Prostate gland (tissue), 2 donors: ENCODE results near the gene ZNF593OS. TPM values are rescaled to one million over a fixed set of nuclear protein-coding genes. Genes with fewer than 3 reads are reported as not detected.

Experiments
- DNase-seq: peaks from one replicate; pipeline ENCODE4 v3.0.0-alpha.2; 2019; ENCODE audit warnings: low spot score
- H3K27ac ChIP-seq, 2 donors: fragments of 200-600 bp; sonication (generic); 2 replicates each; pipeline ENCODE4 v1.5.1; 2017 to 2019
- H3K27me3 ChIP-seq: fragments of 200-600 bp; sonication (generic); replicated peaks from 2 replicates; pipeline ENCODE4 v1.5.1; 2019; ENCODE audit not compliant: insufficient read depth
- H3K36me3 ChIP-seq, 2 donors: fragments of 200-600 bp; sonication (generic); 1 replicate in 1 of 2; 2 replicates in 1 of 2; pipeline versions ENCODE4 v1.5.1 to v1.8.1; 2017 to 2019
- H3K4me1 ChIP-seq: fragments of 200-600 bp; sonication (generic); replicated peaks from 2 replicates; pipeline ENCODE4 v1.5.1; 2019
- H3K4me3 ChIP-seq, 2 donors: fragments of 200-600 bp; sonication (generic); 2 replicates each; pipeline ENCODE4 v1.5.1; 2017 to 2019
- H3K9me3 ChIP-seq: fragments of 200-600 bp; sonication (generic); 2 replicates; pipeline ENCODE4 v1.5.1; 2017
- CTCF ChIP-seq, 4 experiments: fragments of 200-600 bp in 2 of 4; fragments of 450-650 bp in 2 of 4; sonication (generic) in 2 of 4; IDR thresholded peaks; 1 replicate in 3 of 4; 2 replicates in 1 of 4; pipeline ENCODE4 v1.5.1; 2016 to 2019; ENCODE audit warnings: antibody characterized with exemption in 4 of 4, mild to moderate bottlenecking in 2 of 4, moderate library complexity in 2 of 4
- POLR2A ChIP-seq: fragments of 450-650 bp; IDR thresholded peaks from one replicate; pipeline ENCODE4 v1.6.1; 2016; ENCODE audit warnings: antibody characterized with exemption, mild to moderate bottlenecking
- POLR2AphosphoS5 ChIP-seq: sonication (generic); formaldehyde crosslinking; IDR thresholded peaks from one replicate; pipeline ENCODE4 v1.6.1; 2017; ENCODE audit warnings: antibody characterized with exemption
- WGBS: methylation state at CpG from one replicate; pipeline ENCODE4 v1.1.5; 2018; 5-methylcytosine and 5-hydroxymethylcytosine counted together
- intact Hi-C: fragments of 100-400 bp; cut with DNase I; formaldehyde crosslinking; loops from one replicate; pipeline ENCODE4 v1.14.2; 2022
- total RNA-seq, 2 donors: library from RNA; depleted of rRNA; stranded (reverse); fragments of >200 nt; gene quantifications; one replicate each; pipeline ENCODE4 v1.1.0, GENCODE V29; 2016

ZNF593OS gene
- total RNA-seq, 2 donors from 2014 or later = not detected

GRCh38 chr1:26142159-26142558 lies 29.5 kb downstream of the ZNF593OS start:
- DNase-seq = no peak
- Histone ChIP-seq H3K4me1 (no peaks in the 10 kb centered on the region), H3K27me3 (no peaks in the 10 kb centered on the region), H3K4me3 (no peak overlapping the region), H3K9me3 (no peaks in the 10 kb centered on the region), H3K36me3 (no peaks in the 10 kb centered on the region), H3K27ac (no peak overlapping the region)
- intact Hi-C loops = no loop called here
- no peak for TF ChIP-seq POLR2AphosphoS5
- no peak for TF ChIP-seq CTCF (IDR thresholded peaks at IDR 0.05)
- TF ChIP-seq POLR2A = no peak
- 80% methylated on average over 8 of the region's 8 CpGs for WGBS

GRCh38 chr1:26138974-26139558 lies 32.6 kb downstream of the ZNF593OS start:
- DNase-seq = no peak
- H3K9me3 ChIP-seq = no peaks in the 10 kb centered on the region
- no peaks in the 10 kb centered on the region for H3K4me1 ChIP-seq
- no peaks in the 10 kb centered on the region for H3K27me3 ChIP-seq
- 69% methylated on average over 3 of the region's 3 CpGs for WGBS
- H3K4me3 ChIP-seq = no peak overlapping the region
- H3K27ac ChIP-seq = no peak overlapping the region
- no peaks in the 10 kb centered on the region for H3K36me3 ChIP-seq
- no peak for TF ChIP-seq CTCF (IDR thresholded peaks at IDR 0.05)
- TF ChIP-seq POLR2AphosphoS5 = no peak
- TF ChIP-seq POLR2A = no peak
- intact Hi-C loops = no loop called here

- Histone ChIP-seq H3K9me3 (no peaks in the 10 kb centered on the region), H3K27me3 (no peaks in the 10 kb centered on the region), H3K27ac (no peak overlapping the region), H3K4me3 (no peak overlapping the region), H3K4me1 (no peaks in the 10 kb centered on the region), H3K36me3 (no peaks in the 10 kb centered on the region)
- intact Hi-C loops = no loop called here
- no peak for DNase-seq
- 90% methylated on average over 3 of the region's 3 CpGs for WGBS
- TF ChIP-seq POLR2AphosphoS5 (no peak), POLR2A (no peak), CTCF (IDR thresholded peaks at IDR 0.05) (no peak)
Observed at GRCh38 chr1:26134466-26134865, 37.2 kb downstream of the ZNF593OS start.

- H3K27ac ChIP-seq = no peak overlapping the region
- no peak for DNase-seq
- no peak overlapping the region for H3K4me3 ChIP-seq
- TF ChIP-seq POLR2A (no peak), POLR2AphosphoS5 (no peak), CTCF (IDR thresholded peaks at IDR 0.05) (no peak)
- intact Hi-C loops = no loop called here
- H3K27me3 ChIP-seq = no peaks in the 10 kb centered on the region
- no peaks in the 10 kb centered on the region for H3K4me1 ChIP-seq
- WGBS = 78% methylated on average over 2 of the region's 2 CpGs
- no peaks in the 10 kb centered on the region for H3K9me3 ChIP-seq
- no peaks in the 10 kb centered on the region for H3K36me3 ChIP-seq
Observed at GRCh38 chr1:26132834-26133167, 38.8 kb downstream of the ZNF593OS start.

GRCh38 chr1:26132128-26132833 lies 39.4 kb downstream of the ZNF593OS start:
- no peak for DNase-seq
- TF ChIP-seq POLR2A (no peak), POLR2AphosphoS5 (no peak), CTCF (IDR thresholded peaks at IDR 0.05) (no peak)
- intact Hi-C loops = no loop called here
- 70% methylated on average over 5 of the region's 5 CpGs for WGBS
- Histone ChIP-seq H3K4me1 (no peaks in the 10 kb centered on the region), H3K27me3 (no peaks in the 10 kb centered on the region), H3K4me3 (no peak overlapping the region), H3K9me3 (no peaks in the 10 kb centered on the region), H3K36me3 (no peaks in the 10 kb centered on the region), H3K27ac (no peak overlapping the region)
